Keratinocyte (primary cell): ENCODE results near the gene FN3K. TPM values are rescaled to one million over a fixed set of nuclear protein-coding genes. Genes with fewer than 3 reads are reported as not detected.
"Not testable (repeated sequence)": the region's sequence is repeated elsewhere in the genome, so short reads cannot be mapped to it uniquely, and the experiment has no call there.

Experiments used
- DNase-seq: peaks from one replicate; pipeline ENCODE4 v3.0.0-alpha.2; 2011; ENCODE audit warnings: low read depth, missing footprints, low spot score
- FAIRE-seq: peaks from 2 replicates; lab custom pipeline; 2011; peaks lifted over from hg19 to GRCh38; lab: Jason Lieb, UNC
- H2AFZ ChIP-seq: 2 replicates; pipeline ENCODE4 v1.6.0; 2012; ENCODE audit warnings: low read length, control low read depth, inconsistent platforms; ENCODE audit not compliant: control insufficient read depth
- H3K27ac ChIP-seq: 2 replicates; pipeline ENCODE4 v1.5.1; 2011; ENCODE audit warnings: low read length; ENCODE audit not compliant: control insufficient read depth, insufficient read depth
- H3K27me3 ChIP-seq: 3 replicates; pipeline ENCODE4 v1.6.0; 2011; ENCODE audit warnings: low read length; ENCODE audit not compliant: control insufficient read depth, insufficient read depth; ENCODE audit errors: extremely low read depth
- H3K36me3 ChIP-seq, 2 experiments: 2 replicates in 1 of 2; 3 replicates in 1 of 2; pipeline ENCODE4 v1.5.1; 2011; ENCODE audit warnings: low read length in 2 of 2, mild to moderate bottlenecking in 1 of 2; ENCODE audit not compliant: control insufficient read depth in 2 of 2, insufficient read depth in 2 of 2; ENCODE audit errors: extremely low read depth in 1 of 2
- H3K4me1 ChIP-seq: 3 replicates; pipeline ENCODE4 v1.5.1; 2011; ENCODE audit warnings: low read length; ENCODE audit not compliant: control insufficient read depth, insufficient read depth; ENCODE audit errors: extremely low read depth
- H3K4me2 ChIP-seq: 3 replicates; pipeline ENCODE4 v1.6.0; 2011; ENCODE audit warnings: low read depth, low read length; ENCODE audit not compliant: control insufficient read depth, insufficient read depth; ENCODE audit errors: extremely low read depth
- H3K4me3 ChIP-seq, 3 experiments: fragments of 200-600 bp in 1 of 3; sonication (generic) in 1 of 3; 2 replicates in 2 of 3; 3 replicates in 1 of 3; pipeline ENCODE4 v1.5.1; 2011 to 2016; ENCODE audit warnings: low read length in 3 of 3, mild to moderate bottlenecking in 3 of 3, control low read depth in 2 of 3, inconsistent platforms in 1 of 3, low read depth in 1 of 3, mixed read lengths in 1 of 3, mixed run types in 1 of 3, moderate library complexity in 1 of 3; ENCODE audit not compliant: control insufficient read depth in 2 of 3, insufficient read depth in 2 of 3; ENCODE audit errors: extremely low read depth in 1 of 3
- H3K79me2 ChIP-seq: 2 replicates; pipeline ENCODE4 v1.6.0; 2012; ENCODE audit warnings: low read length; ENCODE audit not compliant: control insufficient read depth, insufficient read depth
- H3K9ac ChIP-seq: 3 replicates; pipeline ENCODE4 v1.6.0; 2011; ENCODE audit warnings: low read length; ENCODE audit not compliant: control insufficient read depth, insufficient read depth; ENCODE audit errors: extremely low read depth
- H3K9me1 ChIP-seq: 3 replicates; pipeline ENCODE4 v1.6.0; 2011; ENCODE audit warnings: low read length; ENCODE audit not compliant: control insufficient read depth, insufficient read depth; ENCODE audit errors: extremely low read depth
- H3K9me3 ChIP-seq: 2 replicates; pipeline ENCODE4 v1.5.1; 2012; ENCODE audit warnings: low read depth, low read length; ENCODE audit not compliant: control insufficient read depth
- H4K20me1 ChIP-seq: 3 replicates; pipeline ENCODE4 v1.6.0; 2011; ENCODE audit warnings: low read length; ENCODE audit not compliant: control insufficient read depth, insufficient read depth; ENCODE audit errors: extremely low read depth
- EZH2 ChIP-seq: IDR thresholded peaks from one replicate; pipeline ENCODE4 v1.6.1; 2012; ENCODE audit warnings: inconsistent platforms, mild to moderate bottlenecking, low read length, moderate library complexity
- dilution Hi-C: fragments of 300-500 bp; cut with MboI; formaldehyde crosslinking; loops from one replicate; pipeline ENCODE4 v1.7.0; 2020; ENCODE audit warnings: low sequenced_read_pairs; ENCODE audit not compliant: extremely low pct_ligation_motif_present
- polyA plus RNA-seq, 5 experiments: library from polyadenylated mRNA; depleted of rRNA in 3 of 5; stranded (reverse) in 3 of 5; stranded (forward) in 1 of 5; unstranded in 1 of 5; fragments of >200 nt; gene quantifications; 1 replicate in 1 of 5; 2 replicates in 3 of 5; 3 replicates in 1 of 5; pipeline versions ENCODE4 v1.2.1 to v1.2.3, GENCODE V29; 2011 to 2012; ENCODE audit warnings: missing spikeins in 2 of 5, low read depth in 1 of 5, low replicate concordance in 1 of 5
- TF ChIP-seq, protein P1 (sequence below), 3 experiments: IDR thresholded peaks in 1 of 3; conservative IDR thresholded peaks in 1 of 3; optimal IDR thresholded peaks in 1 of 3; 2 replicates in 2 of 3; 3 replicates in 1 of 3; pipeline versions ENCODE3 to v1.5.1; 2011; ENCODE audit warnings: low read length in 3 of 3, mild to moderate bottlenecking in 3 of 3, moderate library complexity in 2 of 3, control low read depth in 1 of 3, inconsistent platforms in 1 of 3; ENCODE audit not compliant: insufficient read depth in 2 of 3; ENCODE audit errors: extremely low read depth in 1 of 3

The FN3K gene
- polyA plus RNA-seq, 1 donor (not counting 4 experiments of a cell fraction or from before 2014, with no cell fraction given): 0.10 TPM

DNA sequence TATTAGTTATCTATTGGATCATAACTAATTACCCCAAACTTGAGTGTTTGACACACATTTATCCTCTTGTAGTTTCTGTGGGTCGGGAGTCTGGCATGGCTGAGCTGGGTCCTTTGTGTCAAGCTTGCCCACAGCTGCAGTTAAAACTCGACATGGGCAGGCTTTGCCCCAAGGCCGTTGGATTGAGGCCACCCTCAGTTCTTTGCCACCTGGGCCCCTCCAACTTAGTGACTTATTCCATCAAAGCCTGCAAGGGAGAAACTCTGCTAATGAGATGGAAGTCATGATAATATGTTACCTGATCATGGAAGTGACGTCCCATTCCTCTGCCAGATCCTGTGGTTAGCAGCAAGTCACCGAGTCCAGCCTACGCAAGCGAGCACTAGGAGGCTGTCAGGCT, 33.6 kb downstream of the FN3K start:
- TF ChIP-seq EZH2: no peak
- TF ChIP-seq, protein P1, sequence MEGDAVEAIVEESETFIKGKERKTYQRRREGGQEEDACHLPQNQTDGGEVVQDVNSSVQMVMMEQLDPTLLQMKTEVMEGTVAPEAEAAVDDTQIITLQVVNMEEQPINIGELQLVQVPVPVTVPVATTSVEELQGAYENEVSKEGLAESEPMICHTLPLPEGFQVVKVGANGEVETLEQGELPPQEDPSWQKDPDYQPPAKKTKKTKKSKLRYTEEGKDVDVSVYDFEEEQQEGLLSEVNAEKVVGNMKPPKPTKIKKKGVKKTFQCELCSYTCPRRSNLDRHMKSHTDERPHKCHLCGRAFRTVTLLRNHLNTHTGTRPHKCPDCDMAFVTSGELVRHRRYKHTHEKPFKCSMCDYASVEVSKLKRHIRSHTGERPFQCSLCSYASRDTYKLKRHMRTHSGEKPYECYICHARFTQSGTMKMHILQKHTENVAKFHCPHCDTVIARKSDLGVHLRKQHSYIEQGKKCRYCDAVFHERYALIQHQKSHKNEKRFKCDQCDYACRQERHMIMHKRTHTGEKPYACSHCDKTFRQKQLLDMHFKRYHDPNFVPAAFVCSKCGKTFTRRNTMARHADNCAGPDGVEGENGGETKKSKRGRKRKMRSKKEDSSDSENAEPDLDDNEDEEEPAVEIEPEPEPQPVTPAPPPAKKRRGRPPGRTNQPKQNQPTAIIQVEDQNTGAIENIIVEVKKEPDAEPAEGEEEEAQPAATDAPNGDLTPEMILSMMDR (optimal IDR thresholded peaks at IDR 0.05 in 1 of 3, IDR thresholded peaks at IDR 0.05 in 1 of 3, conservative IDR thresholded peaks at IDR 0.05 in 1 of 3; ENCODE audit: extremely low read depth in 1 of 3, insufficient read depth in 2 of 3, low read length in 3 of 3): no peak

DNA sequence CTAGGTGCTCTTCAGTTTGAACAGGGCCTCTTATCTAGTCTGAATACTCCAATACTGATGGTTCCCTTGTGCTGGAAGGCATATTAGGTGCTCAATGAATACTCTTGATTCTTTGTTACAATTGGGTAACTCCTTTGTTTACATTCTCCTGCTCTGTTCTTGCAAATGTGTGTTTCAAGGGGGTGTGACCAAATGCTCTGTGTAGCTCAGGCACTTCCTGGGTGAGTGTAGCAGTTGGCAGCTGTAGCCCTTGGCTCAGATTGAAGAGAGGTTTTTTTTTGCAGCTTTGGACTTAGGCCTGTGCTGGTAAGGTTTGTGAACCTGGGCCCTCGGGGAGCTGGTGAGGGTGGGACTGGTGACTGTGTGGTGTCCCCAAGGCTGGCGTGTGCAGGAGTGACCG, 36.6 kb downstream of the FN3K start:
- H3K36me3 ChIP-seq: peaks cover 9 to 25% of the 10 kb centered on the region in 2 experiments
- FAIRE-seq: no peak

More for the DNA sequence above, 33.6 kb downstream of the FN3K start:
- Histone ChIP-seq H3K27ac (no peak overlapping the region), H2AFZ (no peak overlapping the region), H3K27me3 (no peaks in the 10 kb centered on the region), H3K4me2 (no peak overlapping the region), H3K9me1 (no peaks in the 10 kb centered on the region), H3K79me2 (no peaks in the 10 kb centered on the region), H3K4me3 (no peak overlapping the region), H4K20me1 (no peaks in the 10 kb centered on the region), H3K4me1 (no peaks in the 10 kb centered on the region), H3K36me3 (peaks cover 16 to 22% of the 10 kb centered on the region in 2 experiments), H3K9ac (no peak overlapping the region), H3K9me3 (no peaks in the 10 kb centered on the region)
- FAIRE-seq: no peak
- DNase-seq: no peak
- dilution Hi-C loops: no loop called here

DNA sequence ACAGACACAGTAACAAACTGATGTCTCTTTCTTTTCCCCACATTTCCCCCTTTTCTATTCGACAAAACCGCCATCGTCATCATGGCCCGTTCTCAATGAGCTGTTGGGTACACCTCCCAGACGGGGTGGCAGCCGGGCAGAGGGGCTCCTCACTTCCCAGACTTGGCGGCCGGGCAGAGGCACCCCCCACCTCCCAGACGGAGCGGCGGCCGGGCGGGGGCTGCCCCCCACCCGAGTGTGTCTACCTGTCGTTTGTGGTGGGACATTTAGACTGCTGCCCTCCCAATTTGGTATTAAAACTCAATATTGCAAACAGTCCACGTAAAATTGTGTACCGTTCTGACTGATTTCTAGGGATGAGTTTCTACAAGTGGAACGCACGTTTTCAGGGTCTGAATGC, 39.0 kb downstream of the FN3K start:
- H3K79me2 ChIP-seq, H3K27ac ChIP-seq, H3K27me3 ChIP-seq, H3K4me1 ChIP-seq, H3K4me3 ChIP-seq, H3K9me3 ChIP-seq, H2AFZ ChIP-seq, FAIRE-seq, DNase-seq, H3K9ac ChIP-seq, H3K9me1 ChIP-seq, dilution Hi-C loops, H4K20me1 ChIP-seq: not testable (repeated sequence)
- peak overlapping the region; percentile 42 for H3K4me2 ChIP-seq
- H3K36me3 ChIP-seq: peaks cover 4 to 16% of the 10 kb centered on the region in 2 experiments

More for the DNA sequence above, 36.6 kb downstream of the FN3K start:
- Histone ChIP-seq H3K9ac (no peak overlapping the region), H3K9me3 (no peaks in the 10 kb centered on the region), H4K20me1 (peaks cover 4% of the 10 kb centered on the region), H3K4me3 (no peak overlapping the region), H3K27me3 (no peaks in the 10 kb centered on the region), H3K4me2 (no peak overlapping the region), H3K79me2 (peaks cover 3% of the 10 kb centered on the region), H3K9me1 (no peaks in the 10 kb centered on the region), H3K27ac (no peak overlapping the region), H3K4me1 (no peaks in the 10 kb centered on the region), H2AFZ (no peak overlapping the region)
- dilution Hi-C loops: no loop called here
- TF ChIP-seq, protein P1 (optimal IDR thresholded peaks at IDR 0.05 in 1 of 3, IDR thresholded peaks at IDR 0.05 in 1 of 3, conservative IDR thresholded peaks at IDR 0.05 in 1 of 3; ENCODE audit: extremely low read depth in 1 of 3, insufficient read depth in 2 of 3, low read length in 3 of 3): no peak
- TF ChIP-seq EZH2: no peak
- DNase-seq: no peak
